Omental fat pad (tissue), 4 donors: ENCODE data around the gene MAP2K3. TPM values are rescaled to one million over a fixed set of nuclear protein-coding genes. Genes with fewer than 3 reads are reported as not detected.

Source experiments
- ATAC-seq: fragments of 150-250 bp; one replicate; pipeline ENCODE4 v1.9.1; 2016; ENCODE audit warnings: mild to moderate bottlenecking, moderate library complexity; ENCODE audit not compliant: low FRiP score
- DNase-seq: peaks from one replicate; pipeline ENCODE4 v3.0.0-alpha.2; 2019; ENCODE audit warnings: low spot score
- CTCF ChIP-seq, 3 donors: fragments of 450-650 bp; IDR thresholded peaks; one replicate each; pipeline ENCODE4 v1.5.1; 2016 to 2017; ENCODE audit warnings: antibody characterized with exemption in 3 of 3, mild to moderate bottlenecking in 3 of 3, moderate library complexity in 2 of 3
- total RNA-seq, 4 donors: library from RNA; depleted of rRNA; stranded (reverse); fragments of >200 nt; gene quantifications; one replicate each; pipeline ENCODE4 v1.1.0, GENCODE V29; 2016

The MAP2K3 gene
- total RNA-seq, 4 donors from 2014 or later, result 36.8 to 170 (median 58.5) TPM

- DNase-seq (no peak), ATAC-seq (no peak)
- TF ChIP-seq CTCF (IDR thresholded peaks at IDR 0.05), result no peak
Measured at GRCh38 chr17:21293831-21294210, 9.3 kb downstream of the MAP2K3 start.

- TF ChIP-seq CTCF (IDR thresholded peaks at IDR 0.05), result no peak
- no peak for ATAC-seq
- DNase-seq, result no peak
Measured at GRCh38 chr17:21294321-21295035, 10.0 kb downstream of the MAP2K3 start.

- peak; percentile 2 for ATAC-seq
- no peak for TF ChIP-seq CTCF (IDR thresholded peaks at IDR 0.05)
- no peak for DNase-seq
Measured at GRCh38 chr17:21295036-21295952, 10.8 kb downstream of the MAP2K3 start.

GRCh38 chr17:21296097-21297025, 11.8 kb downstream of the MAP2K3 start:
- no peak for DNase-seq
- no peak for TF ChIP-seq CTCF (IDR thresholded peaks at IDR 0.05)
- ATAC-seq, result no peak

- no peak for DNase-seq
- TF ChIP-seq CTCF (IDR thresholded peaks at IDR 0.05), result no peak
Measured at GRCh38 chr17:21297026-21297520, 12.6 kb downstream of the MAP2K3 start.

GRCh38 chr17:21297597-21297996, 13.1 kb downstream of the MAP2K3 start:
- no peak for TF ChIP-seq CTCF (IDR thresholded peaks at IDR 0.05)
- DNase-seq, result no peak
- ATAC-seq, result no peak

More at GRCh38 chr17:21297026-21297520, 12.6 kb downstream of the MAP2K3 start:
- no peak for ATAC-seq
